Glutamatergic neuron (in vitro differentiated cells): ENCODE results near the gene CEP20. TPM values are rescaled to one million over a fixed set of nuclear protein-coding genes. Genes with fewer than 3 reads are reported as not detected.

Experiments used
- DNase-seq: peaks from one replicate; pipeline ENCODE4 v3.0.0; 2022
- H3K27ac Mint-ChIP-seq: one replicate; pipeline ENCODE4 v1.8.0; 2020; ENCODE audit warnings: mild to moderate bottlenecking, mixed read lengths, inconsistent platforms; ENCODE audit not compliant: unreplicated experiment
- H3K27me3 Mint-ChIP-seq: one replicate; pipeline ENCODE4 v1.8.0; 2020; ENCODE audit warnings: mild to moderate bottlenecking, moderate library complexity, mixed read lengths, inconsistent platforms; ENCODE audit not compliant: unreplicated experiment
- H3K36me3 Mint-ChIP-seq: one replicate; pipeline ENCODE4 v1.8.0; 2020; ENCODE audit warnings: mild to moderate bottlenecking, mixed read lengths, inconsistent platforms; ENCODE audit not compliant: unreplicated experiment
- H3K4me1 Mint-ChIP-seq: one replicate; pipeline ENCODE4 v1.8.0; 2020; ENCODE audit warnings: mild to moderate bottlenecking, low read depth, mixed read lengths, inconsistent platforms; ENCODE audit not compliant: unreplicated experiment
- H3K4me3 Mint-ChIP-seq: one replicate; pipeline ENCODE4 v1.8.0; 2020; ENCODE audit warnings: mild to moderate bottlenecking, mixed read lengths, inconsistent platforms; ENCODE audit not compliant: unreplicated experiment
- H3K9me3 Mint-ChIP-seq: one replicate; pipeline ENCODE4 v1.8.0; 2020; ENCODE audit warnings: mild to moderate bottlenecking, moderate library complexity, mixed read lengths, inconsistent platforms; ENCODE audit not compliant: unreplicated experiment
- CTCF ChIP-seq: fragments of 200-600 bp; sonication (generic); IDR thresholded peaks from one replicate; pipeline ENCODE4 v1.5.0; 2021; ENCODE audit not compliant: partially characterized antibody, unreplicated experiment
- total RNA-seq: library from RNA; stranded (reverse); fragmentation: NEBNext Ultra II Directional; extraction: Animal tissue kit (Norgen Biotek cat#: 25700); gene quantifications from one replicate; pipeline ENCODE4 v1.2.1, GENCODE V29; 2021; ENCODE audit not compliant: unreplicated experiment

CEP20 gene
- total RNA-seq, 1 donor from 2014 or later, result 20.3 TPM

GRCh38 chr16:15887283-15887682, 1.1 kb downstream of the CEP20 start:
- peaks cover 2% of the 10 kb centered on the region for H3K27me3 Mint-ChIP-seq
- H3K27ac Mint-ChIP-seq, result no peak overlapping the region
- no peaks in the 10 kb centered on the region for H3K9me3 Mint-ChIP-seq

GRCh38 chr16:15886078-15886477, 2.3 kb downstream of the CEP20 start:
- Mint-ChIP-seq H3K27me3 (peaks cover 2% of the 10 kb centered on the region), H3K36me3 (no peaks in the 10 kb centered on the region), H3K27ac (no peak overlapping the region), H3K9me3 (no peaks in the 10 kb centered on the region), H3K4me1 (peaks cover 8% of the 10 kb centered on the region), H3K4me3 (peak overlapping the region; percentile 4)
- no peak for TF ChIP-seq CTCF
- DNase-seq, result no peak

More at GRCh38 chr16:15887283-15887682, 1.1 kb downstream of the CEP20 start:
- Mint-ChIP-seq H3K36me3 (no peaks in the 10 kb centered on the region), H3K4me1 (peaks cover 8% of the 10 kb centered on the region), H3K4me3 (peak overlapping the region; percentile 100)
- no peak for DNase-seq
- no peak for TF ChIP-seq CTCF

- Mint-ChIP-seq H3K4me3 (no peak overlapping the region), H3K4me1 (peaks cover 8% of the 10 kb centered on the region), H3K36me3 (no peaks in the 10 kb centered on the region), H3K27ac (no peak overlapping the region), H3K27me3 (peaks cover 2% of the 10 kb centered on the region), H3K9me3 (no peaks in the 10 kb centered on the region)
- DNase-seq, result no peak
- TF ChIP-seq CTCF, result no peak
These were observed 2.8 kb downstream of the CEP20 start for GRCh38 chr16:15885560-15886001.

- no peak for TF ChIP-seq CTCF
- no peak overlapping the region for H3K4me3 Mint-ChIP-seq
- peaks cover 2% of the 10 kb centered on the region for H3K27me3 Mint-ChIP-seq
- H3K36me3 Mint-ChIP-seq, result no peaks in the 10 kb centered on the region
- no peak for DNase-seq
- H3K27ac Mint-ChIP-seq, result no peak overlapping the region
- peaks cover 6% of the 10 kb centered on the region for H3K4me1 Mint-ChIP-seq
- no peaks in the 10 kb centered on the region for H3K9me3 Mint-ChIP-seq
These were observed 5.8 kb downstream of the CEP20 start for GRCh38 chr16:15882563-15882962.

GRCh38 chr16:15881794-15882379, 6.5 kb downstream of the CEP20 start:
- no peak for TF ChIP-seq CTCF
- H3K4me1 Mint-ChIP-seq, result peaks cover 2% of the 10 kb centered on the region
- no peak overlapping the region for H3K4me3 Mint-ChIP-seq
- no peaks in the 10 kb centered on the region for H3K9me3 Mint-ChIP-seq
- DNase-seq, result no peak
- peaks cover 2% of the 10 kb centered on the region for H3K27me3 Mint-ChIP-seq
- no peak overlapping the region for H3K27ac Mint-ChIP-seq
- no peaks in the 10 kb centered on the region for H3K36me3 Mint-ChIP-seq
